GM15510 (cell line): ENCODE data around the gene SELENOT.

ENCODE experiments used
- POLR2A ChIP-seq: IDR thresholded peaks from 3 replicates; pipeline ENCODE4 v1.6.1; 2011; ENCODE audit warnings: borderline replicate concordance; ENCODE audit not compliant: insufficient read length; ENCODE audit errors: extremely low read depth

Gene SELENOT

GRCh38 chr3:150603153-150603979 is at the start of gene SELENOT:
SELENOT (plus strand) TSS chr3:150603321; CDS start chr3:150603363, 42 bp downstream.
- peak; percentile 99 for TF ChIP-seq POLR2A

- no peak for TF ChIP-seq POLR2A
These were observed 47.2 kb upstream of the SELENOT start for GRCh38 chr3:150555859-150556436.

- no peak for TF ChIP-seq POLR2A
These were observed 46.3 kb upstream of the SELENOT start for GRCh38 chr3:150556792-150557191.

- no peak for TF ChIP-seq POLR2A
These were observed 45.4 kb upstream of the SELENOT start for GRCh38 chr3:150557725-150558124.

- TF ChIP-seq POLR2A, result no peak
These were observed 38.9 kb upstream of the SELENOT start for GRCh38 chr3:150564243-150564642.

GRCh38 chr3:150567328-150567727 is 35.8 kb upstream of the SELENOT start:
- no peak for TF ChIP-seq POLR2A

- no peak for TF ChIP-seq POLR2A
These were observed 25.3 kb upstream of the SELENOT start for GRCh38 chr3:150577855-150578254.

- no peak for TF ChIP-seq POLR2A
These were observed 21.9 kb upstream of the SELENOT start for GRCh38 chr3:150581174-150581573.

- no peak for TF ChIP-seq POLR2A
These were observed 20.5 kb upstream of the SELENOT start for GRCh38 chr3:150582620-150583019.

GRCh38 chr3:150583028-150583427 is 20.1 kb upstream of the SELENOT start:
- no peak for TF ChIP-seq POLR2A

GRCh38 chr3:150588027-150588830 is 14.9 kb upstream of the SELENOT start:
- TF ChIP-seq POLR2A, result no peak

- TF ChIP-seq POLR2A, result no peak
These were observed 13.4 kb upstream of the SELENOT start for GRCh38 chr3:150589759-150590158.

GRCh38 chr3:150594150-150594549 is 9.0 kb upstream of the SELENOT start:
- TF ChIP-seq POLR2A, result no peak

GRCh38 chr3:150597646-150598045 is 5.5 kb upstream of the SELENOT start:
- TF ChIP-seq POLR2A, result no peak

GRCh38 chr3:150599611-150600297 is 3.4 kb upstream of the SELENOT start:
- no peak for TF ChIP-seq POLR2A
